G401 (cell line): ENCODE measurements around the gene FKBP5. TPM values are rescaled to one million over a fixed set of nuclear protein-coding genes. Genes with fewer than 3 reads are reported as not detected.
"Not testable (repeated sequence)": the region's sequence is repeated elsewhere in the genome, so short reads cannot be mapped to it uniquely, and the experiment has no call there.

Experiments
- DNase-seq: peaks from one replicate; pipeline ENCODE4 v3.0.0-alpha.2; 2015; ENCODE audit warnings: low spot score
- in situ Hi-C: cut with HindIII; loops from 2 replicates; pipeline ENCODE4 v1.10.0; 2016; ENCODE audit warnings: low sequenced_read_pairs, mixed read lengths
- total RNA-seq: library from RNA; depleted of rRNA; stranded (reverse); fragments of >200 nt; shearing (Covaris generic); gene quantifications from 2 replicates; pipeline ENCODE4 v1.2.3, GENCODE V29; 2014; rRNA removed

Gene FKBP5
- total RNA-seq, result 29.4 and 33.5 TPM in 2 replicates

DNA sequence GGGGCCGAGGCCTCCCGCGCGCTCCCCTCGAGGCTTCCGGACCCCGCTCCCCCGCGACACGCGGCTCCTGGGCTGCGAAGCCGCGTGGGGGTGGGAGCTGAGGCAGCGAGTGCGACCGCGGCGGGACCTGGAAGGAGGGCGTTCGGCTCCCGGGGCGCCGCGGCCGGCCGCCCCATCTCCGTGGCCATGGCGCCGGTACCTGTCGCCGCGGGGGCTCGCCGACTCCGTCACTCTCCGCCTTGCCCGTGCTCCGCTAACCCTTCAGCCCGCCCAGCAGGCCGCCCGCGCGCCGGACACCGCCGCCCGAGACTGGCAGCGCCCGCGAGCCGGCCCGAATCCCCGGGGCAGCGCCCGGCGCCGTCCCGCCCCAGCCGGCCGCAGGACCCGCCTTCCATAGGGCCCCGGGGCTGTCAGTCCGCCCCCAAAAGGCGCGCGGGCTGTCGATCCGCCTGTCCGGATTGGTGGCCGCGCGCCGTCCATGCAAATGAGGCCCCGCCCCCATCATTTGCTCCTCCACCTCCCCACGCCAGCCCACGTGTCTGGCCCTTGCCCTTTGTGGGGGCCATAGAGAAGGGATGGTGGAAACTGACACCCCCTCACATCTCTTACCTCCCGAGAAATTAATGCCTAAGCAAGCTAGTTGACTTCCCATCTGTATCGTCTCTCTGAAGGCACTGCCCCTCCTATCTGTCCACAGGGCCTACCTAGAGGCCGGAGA lies at the start of gene FKBP5:
Gene FKBP5, minus strand, starts transcription at position 311 of the 718 bp plus-strand sequence. CDS start 46,091 bp downstream, outside the sequence.
- in situ Hi-C loops, result no loop called here
- DNase-seq, result peak; percentile 65

DNA sequence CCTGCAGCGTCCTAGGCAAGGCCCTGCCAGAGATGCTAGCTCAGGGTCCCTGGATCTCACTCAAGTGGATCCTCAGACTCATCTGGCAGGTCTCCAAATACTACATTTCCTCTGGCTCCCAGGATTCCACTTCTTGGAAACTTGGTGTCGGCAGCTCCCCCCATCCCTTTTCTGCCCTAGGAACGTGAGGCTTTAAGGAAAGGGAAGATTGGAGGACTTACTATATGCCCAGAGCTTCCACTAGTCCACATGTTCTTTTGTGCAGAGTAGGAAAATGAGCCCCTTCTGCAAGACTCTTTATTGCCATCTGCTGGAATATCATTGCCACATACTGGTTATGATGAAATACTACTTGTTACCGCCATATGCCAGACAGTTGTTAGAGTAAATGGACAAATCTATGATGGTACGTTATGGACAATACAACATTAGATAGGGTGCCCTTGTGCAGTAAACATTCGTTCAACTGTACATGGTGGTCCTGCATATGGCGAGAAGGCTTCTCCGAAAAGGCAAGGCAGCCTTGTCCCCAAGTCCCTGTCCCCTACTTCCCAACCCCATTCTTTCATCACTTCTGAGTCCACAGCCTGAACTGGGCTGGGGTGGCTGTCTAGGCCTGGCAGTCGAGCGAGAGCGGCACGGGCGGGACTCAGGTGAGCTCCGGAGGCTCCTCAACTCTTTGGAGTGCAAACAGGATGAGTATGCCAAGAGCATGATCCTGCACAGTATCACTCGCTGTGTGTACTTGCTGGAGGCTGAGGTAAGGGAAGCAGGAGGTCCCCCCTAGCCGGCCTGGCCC lies 48.9 kb upstream of the FKBP5 start:
- in situ Hi-C loops, result no loop called here
- peak; percentile 85 for DNase-seq

DNA sequence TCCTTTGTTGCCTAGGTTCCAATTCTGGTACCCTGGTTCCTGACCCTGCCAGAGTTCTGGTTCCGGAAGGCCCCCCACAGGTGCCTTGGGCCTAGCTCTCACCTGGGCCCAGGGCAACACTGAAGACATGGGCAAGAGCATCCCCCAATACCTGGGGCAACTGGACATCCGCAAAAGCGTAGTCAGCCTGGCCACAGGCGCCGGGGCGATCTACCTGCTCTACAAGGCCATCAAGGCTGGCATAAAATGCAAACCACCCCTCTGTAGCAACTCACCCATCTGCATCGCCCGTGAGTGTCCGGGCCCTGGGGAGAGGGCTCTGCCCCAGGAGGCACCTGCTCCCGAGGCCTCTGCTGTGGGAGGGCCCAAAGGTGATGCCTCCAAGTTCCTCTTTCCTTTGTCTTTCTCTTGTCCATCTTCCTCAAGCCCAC lies 48.3 kb upstream of the FKBP5 start, which contains the start of gene ARMC12:
Gene ARMC12, plus strand, starts transcription at position 51 of the 431 bp plus-strand sequence. Its CDS starts 77 bp downstream, at position 128.
- in situ Hi-C loops, result no loop called here
- DNase-seq, result no peak

DNA sequence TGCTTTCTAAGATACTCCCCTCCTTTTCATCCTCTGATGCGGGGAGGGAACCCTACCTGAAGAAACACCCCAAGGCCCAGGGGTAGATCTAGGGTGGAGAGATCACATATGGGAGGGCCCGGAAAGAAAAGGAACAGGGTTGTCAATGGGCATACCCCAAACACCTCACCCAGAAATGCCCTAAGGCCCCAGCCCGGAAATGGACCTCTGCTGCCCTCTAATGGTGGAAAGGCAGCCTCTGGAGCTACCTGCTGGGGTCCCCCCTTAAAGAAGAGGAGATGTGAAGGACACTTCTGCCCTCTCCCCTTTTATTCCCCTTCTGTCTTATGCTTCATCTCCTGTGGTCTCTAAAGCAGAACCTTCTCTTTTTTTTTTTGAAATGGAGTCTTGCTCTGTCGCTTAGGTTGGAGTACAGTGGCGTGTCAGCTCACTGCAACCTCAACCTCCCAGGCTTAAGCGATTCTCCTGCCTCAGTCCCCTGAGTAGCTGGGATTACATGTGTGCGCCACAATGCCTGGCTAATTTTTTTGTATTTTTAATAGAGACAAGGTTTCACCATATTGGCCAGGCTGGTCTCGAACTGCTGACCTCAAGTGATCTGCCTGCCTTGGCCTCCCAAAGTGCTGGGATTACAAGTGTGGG lies 47.7 kb upstream of the FKBP5 start:
- in situ Hi-C loops, result no loop called here
- DNase-seq, result peak; percentile 69

DNA sequence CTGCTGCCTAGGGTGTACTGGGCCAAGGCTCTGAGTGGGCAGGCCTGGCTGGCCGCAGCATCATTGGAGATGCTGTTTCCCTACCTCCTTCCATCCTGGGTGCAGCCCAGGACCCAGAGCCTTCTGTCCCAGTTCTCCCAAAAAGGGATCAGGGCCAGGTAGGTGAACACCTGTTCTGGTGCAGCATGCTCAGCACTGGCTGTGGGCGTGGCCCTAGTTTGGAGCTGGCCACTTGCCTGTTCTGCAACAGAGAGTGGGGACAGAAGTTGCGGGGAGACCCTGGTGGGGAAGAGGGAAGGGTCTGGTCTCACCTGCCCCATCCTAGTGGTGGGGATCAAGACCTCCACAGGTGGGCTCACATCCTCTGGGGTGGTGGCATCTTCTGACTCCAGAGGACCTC lies 46.7 kb upstream of the FKBP5 start:
- DNase-seq, result no peak
- in situ Hi-C loops, result no loop called here

DNA sequence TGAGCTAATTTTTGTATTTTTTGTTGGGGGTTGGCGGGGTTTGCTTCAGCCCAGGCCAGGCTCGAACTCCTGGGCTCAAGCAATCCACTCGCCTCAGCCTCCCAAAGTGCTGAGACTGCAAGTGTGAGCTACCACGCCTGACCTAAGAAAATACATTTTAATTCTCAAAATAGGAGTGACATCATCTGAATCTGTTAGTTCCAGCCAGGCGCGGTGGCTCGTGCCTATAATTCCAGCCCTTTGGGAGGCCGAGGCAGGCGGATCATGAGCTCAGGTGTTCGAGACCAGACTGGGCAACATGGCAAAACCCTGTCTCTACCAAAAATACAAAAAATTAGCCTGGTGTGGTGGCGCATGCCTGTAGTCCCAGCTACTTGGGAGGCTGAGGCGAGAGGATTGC lies 45.6 kb upstream of the FKBP5 start:
- DNase-seq, in situ Hi-C loops: not testable (repeated sequence)

DNA sequence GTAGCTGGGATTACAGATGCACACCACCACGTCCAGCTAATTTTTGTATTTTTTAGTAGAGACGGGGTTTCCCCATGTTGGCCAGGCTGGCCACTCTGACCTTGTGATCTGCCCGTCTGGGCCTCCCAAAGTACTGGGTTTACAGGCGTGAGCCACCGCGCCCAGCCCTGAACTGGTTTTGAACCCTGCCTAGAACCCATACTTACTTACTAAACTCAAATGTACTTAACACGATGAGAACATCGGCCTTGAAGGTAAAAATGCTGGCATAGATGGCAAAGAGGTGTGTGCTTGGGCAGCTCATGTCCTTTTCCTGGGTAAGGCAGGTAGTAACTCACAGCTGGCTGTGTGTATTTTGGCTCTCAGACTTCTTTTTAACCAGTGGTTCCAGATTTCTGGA lies 44.9 kb upstream of the FKBP5 start:
- in situ Hi-C loops, result no loop called here

DNA sequence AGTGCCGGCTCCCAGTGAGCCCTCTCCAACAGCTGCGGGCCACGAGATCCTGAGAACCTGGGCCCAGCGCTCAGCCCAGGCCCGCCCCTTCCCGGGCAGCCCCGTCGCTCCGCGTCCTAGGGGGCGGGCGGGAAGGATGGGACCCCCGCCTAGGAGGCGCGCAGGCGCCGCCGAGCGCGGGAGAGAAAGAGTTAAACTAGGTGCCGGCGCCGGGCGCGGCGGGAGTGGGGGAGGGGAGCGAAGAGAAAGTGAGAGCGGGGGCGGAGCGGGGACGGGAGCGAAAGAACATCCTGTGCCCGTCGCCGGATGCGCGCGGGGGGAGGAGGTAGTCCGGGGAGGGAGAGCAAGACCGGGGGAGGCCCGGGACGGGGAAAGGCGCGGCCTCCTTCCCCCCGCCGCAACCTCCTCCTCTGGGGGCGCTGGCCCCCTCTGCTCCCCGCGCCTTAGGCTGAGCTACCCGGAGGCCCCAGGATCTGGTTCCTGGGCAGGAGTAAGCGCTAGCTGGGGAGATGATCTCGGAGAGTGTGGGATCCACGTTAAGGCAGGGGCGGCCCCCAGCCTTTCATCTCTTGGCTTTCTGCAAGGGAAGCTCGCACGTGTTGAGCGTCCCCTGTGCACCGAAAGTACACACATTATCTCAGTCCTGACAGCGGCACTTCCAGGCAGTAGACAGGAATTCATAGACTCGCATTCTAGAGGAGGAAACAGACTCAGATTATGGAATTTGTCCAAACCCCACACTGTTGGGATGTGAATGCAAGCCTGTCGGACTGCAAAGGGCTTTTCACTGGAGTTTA lies 43.2 kb upstream of the FKBP5 start:
- in situ Hi-C loops, result no loop called here
- DNase-seq, result peak; percentile 84

More for the DNA sequence above, 44.9 kb upstream of the FKBP5 start:
- no peak for DNase-seq

DNA sequence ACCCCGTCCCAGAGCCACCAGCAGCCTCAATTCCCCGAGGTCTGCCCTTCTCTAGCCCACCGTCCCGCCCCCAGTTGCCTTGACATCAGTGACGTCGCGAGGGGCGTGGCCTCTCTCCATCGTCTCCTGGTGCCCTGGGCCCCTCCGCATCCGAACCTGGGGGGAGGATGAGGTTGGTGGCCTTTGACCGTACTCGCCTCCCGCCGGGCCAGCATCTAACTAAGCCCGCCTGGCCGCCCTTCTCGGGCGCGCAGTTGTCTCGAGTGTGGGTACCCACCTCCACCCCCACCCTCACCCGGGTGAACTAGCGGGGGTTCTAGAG lies 42.7 kb upstream of the FKBP5 start:
- in situ Hi-C loops, result no loop called here
- DNase-seq, result peak; percentile 87

DNA sequence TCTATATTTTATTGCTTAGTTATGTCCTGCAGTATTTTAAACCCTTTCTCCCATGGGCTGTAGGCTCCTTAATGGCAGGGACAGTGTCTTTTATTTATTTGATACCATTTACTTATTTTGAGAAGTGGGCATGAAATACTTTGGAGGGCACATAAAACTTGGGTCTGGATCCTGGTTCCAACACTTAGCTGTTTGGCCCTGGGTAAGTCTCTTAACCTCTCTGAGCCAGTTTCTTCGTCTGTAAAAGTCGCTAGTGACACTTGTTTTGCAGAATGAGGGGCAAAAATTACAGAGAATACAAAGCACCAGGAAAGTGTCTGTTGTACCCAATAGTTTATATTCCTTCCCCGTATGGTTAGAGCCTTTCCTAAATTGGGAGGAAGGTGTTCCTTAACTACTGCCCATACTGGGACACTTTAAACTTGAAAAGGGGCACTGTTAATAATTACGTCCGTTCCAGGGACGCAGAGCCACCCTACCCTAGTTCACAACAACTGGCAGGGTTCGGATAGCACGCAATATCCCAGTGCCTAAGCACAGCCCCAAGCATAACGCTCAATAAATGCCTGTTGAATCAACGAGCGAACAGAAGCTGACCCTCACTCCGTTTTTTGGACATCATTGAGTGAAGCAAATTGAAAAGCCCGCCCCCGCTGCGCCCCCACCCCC lies 42.2 kb upstream of the FKBP5 start:
- in situ Hi-C loops, result no loop called here
- DNase-seq, result peak; percentile 47

DNA sequence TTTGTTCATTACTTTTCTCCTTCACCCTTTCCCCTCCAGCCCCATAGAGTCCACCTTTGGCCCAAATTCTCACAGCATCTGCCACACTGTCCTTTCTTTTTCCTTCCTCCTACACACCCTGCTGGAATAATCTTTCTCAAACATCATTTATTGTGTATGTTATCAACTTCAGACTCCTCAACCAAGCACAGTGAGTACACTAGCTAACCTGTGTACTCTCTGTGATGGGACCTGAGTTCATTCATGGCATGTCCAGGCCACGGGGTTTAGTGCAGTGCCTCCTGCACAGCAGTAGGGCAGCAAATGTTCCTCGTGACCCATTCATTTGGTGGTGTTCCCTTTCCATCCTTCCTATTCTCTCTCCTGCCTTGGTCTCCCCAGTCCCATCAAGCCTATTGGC lies 41.0 kb upstream of the FKBP5 start:
- in situ Hi-C loops, result no loop called here
- no peak for DNase-seq

DNA sequence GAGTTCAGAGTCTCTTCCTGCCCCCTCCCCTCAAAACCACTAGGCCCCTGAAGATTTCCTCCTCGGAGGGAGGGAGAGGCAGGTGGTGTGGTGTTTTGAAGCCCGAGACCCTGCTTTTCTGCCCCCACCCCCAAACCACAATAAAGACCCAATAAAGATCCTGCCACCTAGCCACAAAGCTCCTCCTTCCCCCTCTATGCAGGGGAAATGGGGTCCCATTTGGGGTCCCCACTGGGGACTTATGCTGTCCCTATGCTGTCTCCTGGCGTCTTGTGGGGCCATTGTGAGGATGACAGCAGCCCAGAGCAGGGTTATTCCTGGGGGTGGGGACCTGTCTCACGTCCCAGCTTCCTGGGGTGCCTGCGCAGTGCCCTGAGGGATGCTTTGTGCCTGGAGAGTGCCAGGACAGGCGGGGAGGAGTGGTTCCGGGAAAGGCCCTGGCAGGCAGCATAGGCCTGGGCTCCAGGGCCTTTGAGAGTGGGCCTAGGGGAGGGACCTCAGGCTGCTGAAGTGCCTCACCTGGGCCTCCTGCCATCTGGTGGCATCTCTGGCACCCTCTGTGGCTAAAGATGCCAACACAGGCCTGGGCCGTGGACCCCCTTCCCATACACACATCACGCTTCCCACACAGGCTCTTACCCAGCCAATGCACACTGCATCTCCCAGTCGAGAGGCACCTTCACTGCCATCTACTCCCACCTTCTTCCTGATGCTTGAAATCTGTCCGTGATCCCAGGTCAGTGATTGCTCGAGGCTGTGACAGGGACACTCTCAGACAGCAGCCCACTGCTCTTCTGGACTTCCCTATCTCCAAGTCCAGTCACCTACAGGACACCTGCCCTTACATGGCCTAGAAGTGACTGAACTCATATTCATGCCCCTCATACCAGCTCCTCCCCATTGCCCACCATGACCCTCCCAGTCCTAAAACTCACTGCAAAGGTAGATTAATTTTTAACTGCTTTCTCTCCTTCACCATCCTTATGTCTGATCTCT lies 40.3 kb upstream of the FKBP5 start:
- peak; percentile 28 for DNase-seq
- in situ Hi-C loops, result no loop called here

DNA sequence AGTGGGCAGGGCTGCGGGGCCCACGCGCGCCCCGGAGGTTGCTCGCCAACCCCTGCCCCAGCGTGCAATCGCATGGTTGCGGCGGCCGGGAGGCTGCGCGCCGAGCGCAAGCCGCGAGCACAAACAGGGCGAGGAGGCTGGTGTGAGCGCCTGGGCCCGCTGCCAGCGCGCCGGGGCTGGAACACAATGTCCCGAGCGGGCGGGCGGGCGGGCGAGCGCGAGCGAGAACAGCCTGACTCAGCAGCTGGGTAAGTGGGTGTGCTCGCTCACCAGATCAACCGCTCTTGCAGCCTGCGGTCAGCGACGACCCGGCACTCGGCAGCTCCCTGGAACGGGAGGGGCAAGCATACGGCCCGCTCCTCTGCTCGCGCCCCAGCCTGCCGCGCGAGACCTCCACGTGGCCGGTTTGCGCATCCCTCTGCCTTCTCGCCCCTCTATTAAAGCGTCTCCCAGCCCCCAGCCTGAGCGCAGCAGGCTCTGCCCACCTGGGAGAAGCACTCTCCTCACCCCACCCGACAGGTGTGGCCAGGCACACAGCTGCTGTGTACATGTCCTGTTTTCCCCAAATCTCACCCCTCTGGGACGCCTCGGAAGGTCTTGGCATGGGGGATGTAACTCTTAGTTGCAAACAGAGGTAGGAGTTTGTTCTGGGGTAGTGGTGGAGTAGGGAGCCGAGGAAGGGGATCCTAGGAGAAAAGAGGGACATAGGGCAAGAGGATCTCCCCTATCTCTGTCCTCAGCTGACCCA lies 39.4 kb upstream of the FKBP5 start:
- in situ Hi-C loops, result no loop called here
- peak; percentile 78 for DNase-seq

DNA sequence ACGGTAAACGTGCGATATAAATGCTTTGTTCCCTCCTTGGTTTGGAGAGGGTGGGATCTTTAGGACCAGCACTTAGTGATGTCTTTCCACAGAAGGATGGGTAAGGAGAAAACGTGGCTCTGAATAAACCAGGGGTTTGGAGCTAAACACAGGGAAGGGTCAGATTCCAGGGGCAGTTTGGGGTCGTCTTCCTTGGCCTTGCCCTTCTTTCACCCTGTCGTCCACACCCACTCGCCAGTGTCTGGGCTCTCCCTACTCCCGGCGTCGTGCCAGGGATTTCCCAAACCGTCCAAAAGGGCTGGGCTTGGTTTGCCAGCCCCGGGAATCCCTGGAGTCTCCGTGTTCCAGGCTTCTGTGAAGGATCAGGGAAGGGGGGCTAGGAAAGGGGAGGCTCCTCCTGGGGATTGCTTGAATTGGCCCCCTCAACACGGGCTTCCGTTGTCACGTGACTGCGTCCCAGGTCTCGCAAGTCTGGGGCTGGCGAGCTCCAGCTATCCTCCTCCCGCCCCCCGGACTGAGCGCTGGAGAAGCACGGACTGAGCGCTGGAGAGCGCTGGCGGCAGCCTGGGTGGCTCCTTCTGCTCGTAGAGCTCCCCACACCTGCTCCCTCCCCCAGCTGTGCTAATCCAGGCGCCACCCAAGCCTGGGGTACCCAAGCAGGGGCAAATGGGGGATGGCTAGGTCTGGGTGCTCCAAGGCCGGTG lies 38.7 kb upstream of the FKBP5 start:
- peak; percentile 73 for DNase-seq
- in situ Hi-C loops, result no loop called here

DNA sequence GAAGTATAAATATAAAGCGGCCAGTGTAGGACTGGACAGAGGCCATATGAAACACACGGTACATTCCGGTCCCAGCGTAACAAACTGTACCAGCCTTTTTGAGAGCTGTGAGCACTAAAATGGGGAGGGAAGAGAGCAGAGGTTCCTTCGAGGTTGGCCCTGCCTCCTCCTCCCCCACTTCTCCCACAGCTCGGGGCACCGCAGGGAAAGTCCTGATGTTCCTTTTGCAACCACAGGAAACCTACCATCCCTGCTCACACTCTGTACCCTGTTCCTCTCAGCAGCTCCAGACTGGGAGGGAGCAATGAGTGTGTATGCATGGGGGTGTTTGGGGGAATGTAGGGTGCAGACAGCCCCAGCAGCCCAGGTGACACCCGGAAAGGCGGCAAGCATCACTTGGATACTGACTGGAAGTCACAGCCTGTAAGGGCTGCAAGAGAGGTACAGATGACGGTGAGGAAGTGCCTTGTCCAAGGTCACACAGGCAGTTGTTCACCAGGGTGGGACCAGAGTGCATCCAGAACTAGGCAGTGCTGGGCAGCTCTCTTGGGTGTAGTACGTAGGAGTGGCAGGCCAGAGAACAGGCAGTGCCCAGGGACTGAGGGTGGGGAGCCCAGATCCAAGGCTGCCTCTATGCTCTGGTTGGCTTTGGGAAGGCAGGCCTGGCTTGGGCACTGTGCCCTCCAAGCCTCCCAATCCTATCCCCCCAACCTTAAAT lies 37.2 kb upstream of the FKBP5 start:
- DNase-seq, result no peak
- in situ Hi-C loops, result no loop called here
